H1 (cell line): ENCODE data around the gene MYOCD. TPM values are rescaled to one million over a fixed set of nuclear protein-coding genes. Genes with fewer than 3 reads are reported as not detected.

ENCODE experiments used
- CBX5 ChIP-seq: fragments of 300-800, 300-1000 bp; sonication (generic); IDR thresholded peaks from 2 replicates; pipeline ENCODE4 v1.7.1; 2016; ENCODE audit warnings: antibody characterized with exemption, low read length, low read depth
- CBX8 ChIP-seq: fragments of 300-800, 300-1000 bp; sonication (generic); IDR thresholded peaks from 2 replicates; pipeline ENCODE4 v1.7.1; 2016; ENCODE audit warnings: low read depth, low read length, borderline replicate concordance
- CHD1 ChIP-seq: IDR thresholded peaks from 2 replicates; pipeline ENCODE4 v1.6.1; 2012; ENCODE audit warnings: low read depth, low read length, improper control_type of control experiment
- CHD2 ChIP-seq: IDR thresholded peaks from 2 replicates; pipeline ENCODE4 v1.6.1; 2012; ENCODE audit warnings: low read length, improper control_type of control experiment
- EP300 ChIP-seq, 2 experiments: IDR thresholded peaks; 1 replicate in 1 of 2; 2 replicates in 1 of 2; pipeline ENCODE4 v1.6.1; 2011 to 2012; ENCODE audit warnings: low read depth in 2 of 2, low read length in 2 of 2, mild to moderate bottlenecking in 2 of 2, borderline replicate concordance in 1 of 2, inconsistent platforms in 1 of 2, moderate library complexity in 1 of 2
- GTF2F1 ChIP-seq: IDR thresholded peaks from 2 replicates; pipeline ENCODE4 v1.6.1; 2012; ENCODE audit warnings: low read depth, low read length, improper control_type of control experiment, borderline replicate concordance
- RFX5 ChIP-seq: IDR thresholded peaks from 2 replicates; pipeline ENCODE4 v1.6.1; 2011; ENCODE audit warnings: low read depth, low read length, improper control_type of control experiment, borderline replicate concordance
- TBP ChIP-seq: IDR thresholded peaks from 2 replicates; pipeline ENCODE4 v1.6.1; 2011; ENCODE audit warnings: low read depth, low read length, improper control_type of control experiment
- TEAD4 ChIP-seq: IDR thresholded peaks from 2 replicates; pipeline ENCODE4 v1.6.1; 2012; ENCODE audit warnings: low read depth, low read length, inconsistent platforms, mixed read lengths
- polyA plus RNA-seq, 7 experiments: library from polyadenylated mRNA; depleted of rRNA in 3 of 7; stranded (reverse) in 5 of 7; unstranded in 2 of 7; fragments of >200 nt in 5 of 7; fragments of 200-250 nt in 2 of 7; gene quantifications; 1 replicate in 5 of 7; 2 replicates in 1 of 7; 4 replicates in 1 of 7; pipeline versions ENCODE4 v1.2.1 to v1.2.3, GENCODE V29; 2011 to 2013; ENCODE audit warnings: missing spikeins in 2 of 7, mixed read lengths in 2 of 7
- total RNA-seq: library from RNA; stranded (reverse); fragmentation: NEBNext Ultra II Directional; extraction: Animal tissue kit (Norgen Biotek cat#: 25700); gene quantifications from 2 replicates; pipeline ENCODE4 v1.2.1, GENCODE V29; 2021
- TF ChIP-seq, protein P1 (sequence below): fragments of 300-600 bp; sonication (generic); IDR thresholded peaks from 2 replicates; pipeline ENCODE4 v1.7.1; 2012; ENCODE audit warnings: low read length, moderate library complexity, mild to moderate bottlenecking, inconsistent platforms; ENCODE audit not compliant: insufficient replicate concordance

The MYOCD gene
- total and polyA plus RNA-seq, 2 of the 8 experiments (the other 6 are each of a cell fraction or from before 2014, with no cell fraction given) = 0.30 to 4.9 TPM

DNA sequence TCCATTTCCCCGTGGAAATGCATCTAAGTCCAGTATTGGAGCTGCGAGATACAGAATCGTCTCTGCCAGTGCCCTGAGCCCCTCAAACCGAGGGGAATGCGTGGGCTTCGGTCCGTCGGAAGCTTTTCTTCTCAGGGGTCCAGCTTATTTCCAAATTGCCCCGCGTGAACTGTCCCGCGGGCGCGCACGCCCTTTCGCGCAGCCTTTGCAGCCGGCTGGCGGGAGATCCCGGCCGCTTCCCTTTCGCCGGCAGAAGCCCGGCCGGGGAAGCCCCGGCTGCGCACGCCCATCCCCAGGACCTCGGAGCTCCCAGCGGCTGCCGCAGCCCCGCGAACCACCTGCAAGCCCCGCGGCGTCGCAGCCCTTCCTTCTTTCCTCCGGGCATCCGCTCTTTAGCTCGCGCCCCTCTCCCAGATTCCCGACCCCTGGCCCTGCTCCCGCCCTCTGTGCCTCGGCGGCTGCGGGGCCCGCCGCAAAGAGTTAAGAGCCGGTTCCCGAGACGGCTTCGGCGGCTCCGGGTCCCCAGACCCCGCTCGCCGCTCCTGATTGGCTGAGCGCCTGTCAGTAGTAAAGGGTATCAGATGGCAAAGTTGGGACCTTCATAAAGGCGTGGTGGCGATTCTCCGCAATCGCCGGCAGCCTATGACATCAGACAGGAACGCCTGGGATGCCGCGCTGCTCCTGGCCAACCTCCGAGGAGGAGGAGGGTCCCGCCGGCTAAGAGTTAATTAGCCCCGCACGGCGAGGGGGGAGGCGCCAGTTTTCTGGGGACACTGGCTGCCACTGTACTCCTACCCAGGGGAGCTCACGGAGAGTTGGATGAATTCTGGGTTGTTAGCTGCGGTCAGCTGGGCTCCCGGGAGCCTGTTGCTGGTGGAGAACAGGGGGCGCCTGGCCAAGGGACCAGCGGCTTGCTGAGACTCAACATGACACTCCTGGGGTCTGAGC is at the start of gene MYOCD (continued):
- TF ChIP-seq, protein P1, sequence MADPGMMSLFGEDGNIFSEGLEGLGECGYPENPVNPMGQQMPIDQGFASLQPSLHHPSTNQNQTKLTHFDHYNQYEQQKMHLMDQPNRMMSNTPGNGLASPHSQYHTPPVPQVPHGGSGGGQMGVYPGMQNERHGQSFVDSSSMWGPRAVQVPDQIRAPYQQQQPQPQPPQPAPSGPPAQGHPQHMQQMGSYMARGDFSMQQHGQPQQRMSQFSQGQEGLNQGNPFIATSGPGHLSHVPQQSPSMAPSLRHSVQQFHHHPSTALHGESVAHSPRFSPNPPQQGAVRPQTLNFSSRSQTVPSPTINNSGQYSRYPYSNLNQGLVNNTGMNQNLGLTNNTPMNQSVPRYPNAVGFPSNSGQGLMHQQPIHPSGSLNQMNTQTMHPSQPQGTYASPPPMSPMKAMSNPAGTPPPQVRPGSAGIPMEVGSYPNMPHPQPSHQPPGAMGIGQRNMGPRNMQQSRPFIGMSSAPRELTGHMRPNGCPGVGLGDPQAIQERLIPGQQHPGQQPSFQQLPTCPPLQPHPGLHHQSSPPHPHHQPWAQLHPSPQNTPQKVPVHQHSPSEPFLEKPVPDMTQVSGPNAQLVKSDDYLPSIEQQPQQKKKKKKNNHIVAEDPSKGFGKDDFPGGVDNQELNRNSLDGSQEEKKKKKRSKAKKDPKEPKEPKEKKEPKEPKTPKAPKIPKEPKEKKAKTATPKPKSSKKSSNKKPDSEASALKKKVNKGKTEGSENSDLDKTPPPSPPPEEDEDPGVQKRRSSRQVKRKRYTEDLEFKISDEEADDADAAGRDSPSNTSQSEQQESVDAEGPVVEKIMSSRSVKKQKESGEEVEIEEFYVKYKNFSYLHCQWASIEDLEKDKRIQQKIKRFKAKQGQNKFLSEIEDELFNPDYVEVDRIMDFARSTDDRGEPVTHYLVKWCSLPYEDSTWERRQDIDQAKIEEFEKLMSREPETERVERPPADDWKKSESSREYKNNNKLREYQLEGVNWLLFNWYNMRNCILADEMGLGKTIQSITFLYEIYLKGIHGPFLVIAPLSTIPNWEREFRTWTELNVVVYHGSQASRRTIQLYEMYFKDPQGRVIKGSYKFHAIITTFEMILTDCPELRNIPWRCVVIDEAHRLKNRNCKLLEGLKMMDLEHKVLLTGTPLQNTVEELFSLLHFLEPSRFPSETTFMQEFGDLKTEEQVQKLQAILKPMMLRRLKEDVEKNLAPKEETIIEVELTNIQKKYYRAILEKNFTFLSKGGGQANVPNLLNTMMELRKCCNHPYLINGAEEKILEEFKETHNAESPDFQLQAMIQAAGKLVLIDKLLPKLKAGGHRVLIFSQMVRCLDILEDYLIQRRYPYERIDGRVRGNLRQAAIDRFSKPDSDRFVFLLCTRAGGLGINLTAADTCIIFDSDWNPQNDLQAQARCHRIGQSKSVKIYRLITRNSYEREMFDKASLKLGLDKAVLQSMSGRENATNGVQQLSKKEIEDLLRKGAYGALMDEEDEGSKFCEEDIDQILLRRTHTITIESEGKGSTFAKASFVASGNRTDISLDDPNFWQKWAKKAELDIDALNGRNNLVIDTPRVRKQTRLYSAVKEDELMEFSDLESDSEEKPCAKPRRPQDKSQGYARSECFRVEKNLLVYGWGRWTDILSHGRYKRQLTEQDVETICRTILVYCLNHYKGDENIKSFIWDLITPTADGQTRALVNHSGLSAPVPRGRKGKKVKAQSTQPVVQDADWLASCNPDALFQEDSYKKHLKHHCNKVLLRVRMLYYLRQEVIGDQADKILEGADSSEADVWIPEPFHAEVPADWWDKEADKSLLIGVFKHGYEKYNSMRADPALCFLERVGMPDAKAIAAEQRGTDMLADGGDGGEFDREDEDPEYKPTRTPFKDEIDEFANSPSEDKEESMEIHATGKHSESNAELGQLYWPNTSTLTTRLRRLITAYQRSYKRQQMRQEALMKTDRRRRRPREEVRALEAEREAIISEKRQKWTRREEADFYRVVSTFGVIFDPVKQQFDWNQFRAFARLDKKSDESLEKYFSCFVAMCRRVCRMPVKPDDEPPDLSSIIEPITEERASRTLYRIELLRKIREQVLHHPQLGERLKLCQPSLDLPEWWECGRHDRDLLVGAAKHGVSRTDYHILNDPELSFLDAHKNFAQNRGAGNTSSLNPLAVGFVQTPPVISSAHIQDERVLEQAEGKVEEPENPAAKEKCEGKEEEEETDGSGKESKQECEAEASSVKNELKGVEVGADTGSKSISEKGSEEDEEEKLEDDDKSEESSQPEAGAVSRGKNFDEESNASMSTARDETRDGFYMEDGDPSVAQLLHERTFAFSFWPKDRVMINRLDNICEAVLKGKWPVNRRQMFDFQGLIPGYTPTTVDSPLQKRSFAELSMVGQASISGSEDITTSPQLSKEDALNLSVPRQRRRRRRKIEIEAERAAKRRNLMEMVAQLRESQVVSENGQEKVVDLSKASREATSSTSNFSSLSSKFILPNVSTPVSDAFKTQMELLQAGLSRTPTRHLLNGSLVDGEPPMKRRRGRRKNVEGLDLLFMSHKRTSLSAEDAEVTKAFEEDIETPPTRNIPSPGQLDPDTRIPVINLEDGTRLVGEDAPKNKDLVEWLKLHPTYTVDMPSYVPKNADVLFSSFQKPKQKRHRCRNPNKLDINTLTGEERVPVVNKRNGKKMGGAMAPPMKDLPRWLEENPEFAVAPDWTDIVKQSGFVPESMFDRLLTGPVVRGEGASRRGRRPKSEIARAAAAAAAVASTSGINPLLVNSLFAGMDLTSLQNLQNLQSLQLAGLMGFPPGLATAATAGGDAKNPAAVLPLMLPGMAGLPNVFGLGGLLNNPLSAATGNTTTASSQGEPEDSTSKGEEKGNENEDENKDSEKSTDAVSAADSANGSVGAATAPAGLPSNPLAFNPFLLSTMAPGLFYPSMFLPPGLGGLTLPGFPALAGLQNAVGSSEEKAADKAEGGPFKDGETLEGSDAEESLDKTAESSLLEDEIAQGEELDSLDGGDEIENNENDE = no peak
- TF ChIP-seq EP300 (IDR thresholded peaks at IDR 0.05; ENCODE audit: borderline replicate concordance in 1 of 2, low read depth in 2 of 2, low read length in 2 of 2) (no peak), TBP (peak; percentile 78), CHD1 (no peak), CHD2 (no peak), RFX5 (no peak), TEAD4 (no peak), CBX5 (no peak), CBX8 (no peak), GTF2F1 (no peak)
